HepG2 (cell line): ENCODE results near the gene ABHD3. TPM values are rescaled to one million over a fixed set of nuclear protein-coding genes. Genes with fewer than 3 reads are reported as not detected.

Experiments used
- ATAC-seq: fragments of 200-7000 bp; cut with Tn5 transposase; 3 replicates; pipeline ENCODE4 v1.9.1; 2020; ENCODE audit warnings: mild to moderate bottlenecking, moderate library complexity
- BruUV-seq: library from RNA; stranded (reverse); fragments of 400-500 nt; replicated peaks from 2 replicates; lab custom pipeline; 2021; lab: Mats Ljungman, UMichigan
- CTCF ChIA-PET: fragments of 300-600 bp; formaldehyde crosslinking; extraction: SDS; loops from one replicate; lab custom pipeline; 2021; ENCODE audit warnings: low total read pairs, inconsistent platforms, low intra/inter-chr PET ratio; lab: Yijun Ruan, JAX
- POLR2A ChIA-PET: fragments of 350-600 bp; sonication (Branson Sonifier 250); formaldehyde crosslinking; loops from one replicate; lab custom pipeline; 2020; ENCODE audit warnings: antibody characterized with exemption, inconsistent platforms; lab: Yijun Ruan, JAX
- DNase-seq: peaks from one replicate; pipeline ENCODE4 v3.0.0-alpha.2; 2015; ENCODE audit warnings: low spot score
- FAIRE-seq: peaks from 3 replicates; lab custom pipeline; 2011; peaks lifted over from hg19 to GRCh38; lab: Jason Lieb, UNC
- H2AFZ ChIP-seq: one replicate; pipeline ENCODE4 v1.6.1; 2011; ENCODE audit warnings: low read length, inconsistent platforms
- H3K27ac ChIP-seq: fragments of 300-600 bp; 3 replicates; pipeline ENCODE4 v1.8.0; 2011; ENCODE audit warnings: mixed run types, mild to moderate bottlenecking, mixed read lengths, low read length, inconsistent platforms; ENCODE audit not compliant: insufficient read depth; ENCODE audit errors: extremely low read length
- H3K27me3 ChIP-seq, 2 experiments: fragments of 200-600 bp in 1 of 2; 2 replicates in 1 of 2; 3 replicates in 1 of 2; pipeline versions ENCODE4 v1.6.0 to v1.8.0; 2011; ENCODE audit warnings: low read length in 2 of 2, mild to moderate bottlenecking in 2 of 2, moderate library complexity in 2 of 2, inconsistent platforms in 1 of 2; ENCODE audit not compliant: insufficient read depth in 2 of 2, control insufficient read depth in 1 of 2
- H3K36me3 ChIP-seq, 2 experiments: fragments of 200-600 bp in 1 of 2; replicated peaks in 1 of 2; 2 replicates in 1 of 2; 3 replicates in 1 of 2; pipeline versions ENCODE4 v1.5.1 to v1.8.0; 2011; ENCODE audit warnings: low read length in 2 of 2, inconsistent platforms in 1 of 2; ENCODE audit not compliant: insufficient read depth in 2 of 2, control insufficient read depth in 1 of 2
- H3K4me1 ChIP-seq: 2 replicates; pipeline ENCODE4 v1.5.1; 2012; ENCODE audit warnings: low read length, inconsistent platforms; ENCODE audit not compliant: insufficient read depth
- H3K4me2 ChIP-seq: 2 replicates; pipeline ENCODE4 v1.6.0; 2011; ENCODE audit warnings: low read depth, low read length, inconsistent platforms
- H3K4me3 ChIP-seq, 3 experiments: fragments of 200-600 bp in 1 of 3; sonication (generic), shearing (Covaris generic) in 1 of 3; replicated peaks in 1 of 3; 2 replicates each; pipeline ENCODE4 v1.5.1; 2011 to 2016; ENCODE audit warnings: low read length in 3 of 3, inconsistent platforms in 2 of 3, low read depth in 2 of 3, mild to moderate bottlenecking in 2 of 3, control low read depth in 1 of 3, mixed read lengths in 1 of 3; ENCODE audit not compliant: insufficient read depth in 1 of 3
- H3K79me2 ChIP-seq: one replicate; pipeline ENCODE4 v1.6.1; 2011; ENCODE audit warnings: low read length, inconsistent platforms; ENCODE audit not compliant: insufficient read depth
- H3K9ac ChIP-seq: 2 replicates; pipeline ENCODE4 v1.6.0; 2011; ENCODE audit warnings: mild to moderate bottlenecking, low read depth, low read length, inconsistent platforms; ENCODE audit not compliant: insufficient read depth
- H3K9me3 ChIP-seq: 2 replicates; pipeline ENCODE4 v1.5.1; 2012; ENCODE audit warnings: mild to moderate bottlenecking, low read length
- H4K20me1 ChIP-seq: 2 replicates; pipeline ENCODE4 v1.6.0; 2011; ENCODE audit warnings: inconsistent platforms, mild to moderate bottlenecking, low read length, moderate library complexity; ENCODE audit not compliant: insufficient read depth
- DPF2 ChIP-seq: sonication (generic); formaldehyde crosslinking; IDR thresholded peaks from 2 replicates; pipeline ENCODE4 v1.4.0; 2020; ENCODE audit warnings: mild to moderate bottlenecking, low read depth, missing genetic modification reagents, borderline replicate concordance
- MZF1 ChIP-seq: sonication (generic); formaldehyde crosslinking; IDR thresholded peaks from 2 replicates; pipeline ENCODE4 v1.8.1; 2023; ENCODE audit warnings: mild to moderate bottlenecking, missing genetic modification reagents, borderline replicate concordance
- NFE2L1 ChIP-seq: sonication (generic); formaldehyde crosslinking; IDR thresholded peaks from 2 replicates; pipeline ENCODE4 v1.4.0; 2020; ENCODE audit warnings: missing genetic modification reagents, mild to moderate bottlenecking, borderline replicate concordance
- REPIN1 ChIP-seq: sonication (generic); formaldehyde crosslinking; IDR thresholded peaks from 2 replicates; pipeline ENCODE4 v1.8.0; 2022; ENCODE audit warnings: missing genetic modification reagents, low read depth, mild to moderate bottlenecking, borderline replicate concordance
- SIX4 ChIP-seq: sonication (generic); formaldehyde crosslinking; IDR thresholded peaks from 2 replicates; pipeline ENCODE4 v1.4.0; 2020; ENCODE audit warnings: missing genetic modification reagents
- SP4 ChIP-seq: sonication (generic); formaldehyde crosslinking; IDR thresholded peaks from 2 replicates; pipeline ENCODE4 v1.8.1; 2023; ENCODE audit warnings: mild to moderate bottlenecking, missing genetic modification reagents
- SP5 ChIP-seq: IDR thresholded peaks from 2 replicates; pipeline ENCODE4 v1.6.1; 2016; ENCODE audit warnings: low read depth, borderline replicate concordance
- THYN1 ChIP-seq: sonication (generic); formaldehyde crosslinking; IDR thresholded peaks from 2 replicates; pipeline ENCODE4 v1.8.1; 2023; ENCODE audit warnings: low read depth, mild to moderate bottlenecking, moderate library complexity, missing genetic modification reagents, borderline replicate concordance
- ZFP36L2 ChIP-seq: sonication (generic); formaldehyde crosslinking; IDR thresholded peaks from 2 replicates; pipeline ENCODE4 v1.4.0; 2020; ENCODE audit warnings: missing genetic modification reagents
- ZIK1 ChIP-seq: sonication (generic); formaldehyde crosslinking; IDR thresholded peaks from 2 replicates; pipeline ENCODE4 v1.5.0; 2020; ENCODE audit warnings: mild to moderate bottlenecking, low read depth, missing genetic modification reagents, borderline replicate concordance
- ZNF552 ChIP-seq: sonication (generic); formaldehyde crosslinking; IDR thresholded peaks from 2 replicates; pipeline ENCODE4 v1.9.0; 2022; ENCODE audit warnings: missing genetic modification reagents, mild to moderate bottlenecking, borderline replicate concordance
- ZNF563 ChIP-seq: sonication (generic); formaldehyde crosslinking; IDR thresholded peaks from 2 replicates; pipeline ENCODE4 v1.8.0; 2022; ENCODE audit warnings: mild to moderate bottlenecking, moderate library complexity, missing genetic modification reagents
- ZNF598 ChIP-seq: sonication (generic); formaldehyde crosslinking; IDR thresholded peaks from 2 replicates; pipeline ENCODE4 v1.5.1; 2020; ENCODE audit warnings: mild to moderate bottlenecking, missing genetic modification reagents, borderline replicate concordance
- ZNF777 ChIP-seq: sonication (generic); formaldehyde crosslinking; IDR thresholded peaks from 2 replicates; pipeline ENCODE4 v1.4.0; 2020; ENCODE audit warnings: missing genetic modification reagents
- WGBS: methylation state at CpG from one replicate; pipeline ENCODE4 v1.1.6; 2017; ENCODE audit warnings: low lambda C conversion rate; 5-methylcytosine and 5-hydroxymethylcytosine counted together
- in situ Hi-C: cut with HindIII; loops from 2 replicates; pipeline ENCODE4 v1.10.0; 2017; ENCODE audit warnings: low pct_unique_long_range_greater_than_20kb; ENCODE audit not compliant: extremely low pct_ligation_motif_present
- intact Hi-C: fragments of 100-400 bp; cut with micrococcal nuclease; formaldehyde crosslinking; loops from one replicate; pipeline ENCODE4 v1.10.0; 2022; ENCODE audit not compliant: unreplicated experiment
- polyA plus RNA-seq, 8 experiments: library from polyadenylated mRNA; depleted of rRNA in 3 of 8; stranded (reverse) in 7 of 8; unstranded in 1 of 8; fragments of >200 nt; fragmentation: Illumina TruSeq in 4 of 8; extraction: Trizol in 4 of 8; gene quantifications; 2 replicates each; pipeline versions ENCODE4 v1.2.1 to v1.2.3, GENCODE V29; 2011 to 2016; ENCODE audit warnings: low read depth in 4 of 8, missing spikeins in 1 of 8, mixed read lengths in 1 of 8; ENCODE audit not compliant: insufficient read depth in 1 of 8
- total RNA-seq, 5 experiments: library from RNA; depleted of rRNA; stranded (reverse); fragments of >200 nt; fragmentation: Illumina TruSeq; extraction: Trizol; gene quantifications; 2 replicates each; pipeline ENCODE4 v1.2.3, GENCODE V29; 2016; ENCODE audit warnings: low read depth in 1 of 5
- TF ChIP-seq, protein P1 (sequence below): fragments of 450-650 bp; IDR thresholded peaks from 2 replicates; pipeline ENCODE4 v1.6.1; 2017
- TF ChIP-seq, protein P2 (sequence below), 2 experiments: IDR thresholded peaks; 2 replicates each; pipeline ENCODE4 v1.6.1; 2011 to 2012; ENCODE audit warnings: low read length in 2 of 2, borderline replicate concordance in 1 of 2, low read depth in 1 of 2, mild to moderate bottlenecking in 1 of 2, moderate library complexity in 1 of 2
- TF ChIP-seq, protein P3 (sequence below): conservative IDR thresholded peaks from 2 replicates; pipeline ENCODE4 v1.6.1; 2018; ENCODE audit warnings: missing genetic modification reagents

Gene ABHD3
- total and polyA plus RNA-seq, 2 of the 13 experiments (the other 11 are each of a cell fraction or from before 2014, with no cell fraction given), result 32.1 to 40.2 TPM

DNA sequence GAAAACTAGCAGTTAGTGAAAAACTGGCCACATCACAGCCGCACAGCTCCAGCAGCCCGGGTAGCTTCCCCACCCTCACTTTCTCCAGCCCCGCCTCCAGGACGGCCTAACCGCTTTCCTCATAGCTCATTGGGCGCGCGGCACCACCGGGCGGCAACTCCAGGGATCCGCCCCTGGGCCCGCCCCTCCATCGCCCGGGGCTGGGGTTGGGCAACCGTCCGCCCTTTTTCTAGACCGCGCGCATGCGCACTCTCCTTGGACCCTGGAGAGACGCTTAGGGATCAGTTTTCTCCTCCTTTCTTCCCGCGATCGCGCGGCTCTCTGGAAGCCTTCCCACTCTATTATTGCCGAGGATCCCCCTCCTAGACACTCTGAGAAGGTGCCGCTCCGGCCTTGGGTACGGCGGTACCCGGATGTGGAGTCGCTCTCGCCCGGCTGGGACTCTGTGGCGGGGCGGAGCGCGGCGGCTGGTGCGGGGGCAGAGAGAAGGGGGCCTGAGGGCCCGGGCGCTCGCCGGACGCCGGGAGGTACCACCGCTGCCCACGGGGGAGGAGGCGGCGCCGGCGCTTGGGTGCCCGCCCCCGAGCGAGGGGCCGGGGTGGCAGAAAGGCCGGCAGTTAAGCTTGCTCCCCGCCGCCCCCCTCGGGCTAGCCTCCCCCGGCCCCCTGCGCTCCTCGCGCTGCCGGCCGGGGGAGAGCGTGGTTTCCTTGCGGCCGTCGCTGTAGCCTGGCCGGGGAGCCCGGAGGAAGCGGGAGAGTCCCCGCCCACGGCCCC, 36.2 kb upstream of the ABHD3 start, which contains the start of gene MIB1:
Gene MIB1, plus strand, starts transcription at position 255 of the 774 bp plus-strand sequence. CDS start 792 bp downstream, outside the sequence.
- peak; percentile 47 for FAIRE-seq
- Histone ChIP-seq H3K4me3 (peak within 1 kb of the TSS; percentile 93 to 98 (median 94)), H3K27ac (peak within 1 kb of the TSS; percentile 97), H2AFZ (peak within 1 kb of the TSS; percentile 87), H3K4me1 (peaks cover 47% of the 10 kb centered on the region), H3K4me2 (peak within 1 kb of the TSS; percentile 94), H3K27me3 (no peaks in the 10 kb centered on the region), H3K9me3 (no peaks in the 10 kb centered on the region), H4K20me1 (peaks cover 16% of the 10 kb centered on the region), H3K79me2 (peaks cover 43% of the 10 kb centered on the region), H3K36me3 (no peaks in the 10 kb centered on the region; a peak in 1 of 5 replicates), H3K9ac (peak within 1 kb of the TSS; percentile 91)
- in situ Hi-C loops (no loop called here), intact Hi-C loops (loop anchor here (2.0 to 5.0 kb wide), 4 partner anchors 36 to 128 kb away; partner anchors contain the start of genes ABHD3 and SNRPD1)
- POLR2A ChIA-PET, result interaction anchor here (0.6 to 2.3 kb wide), 20 partner anchors 8 to 143 kb away, joined by 3 to 17 read pairs (median 4); partner anchors contain the start of genes ABHD3, ESCO1 and SNRPD1
- peak; percentile 97 for ATAC-seq
- no TSS peak for BruUV-seq
- DNase-seq, result peak; percentile 92
- CTCF ChIA-PET, result no interaction called here
- under 1% methylated on average over 28 of the region's 76 CpGs for WGBS
- TF ChIP-seq NFE2L1 (CRISPR knock-in tag) (no peak), DPF2 (no peak), SIX4 (CRISPR knock-in tag) (no peak), MZF1 (CRISPR knock-in tag) (no peak), THYN1 (no peak), SP4 (peak; percentile 92), ZNF598 (CRISPR knock-in tag) (peak; percentile 68; the same call in 1 of the 2 replicates), ZNF777 (0 out of 2 replicates have a peak, but pooled peaks have one; percentile 17), ZNF552 (CRISPR knock-in tag) (no peak), ZNF563 (CRISPR knock-in tag) (no peak), REPIN1 (CRISPR knock-in tag) (no peak), ZIK1 (CRISPR knock-in tag) (no peak), SP5 (CRISPR knock-in tag) (0 out of 2 replicates have a peak, but pooled peaks have one; percentile 47), ZFP36L2 (no peak)
- TF ChIP-seq, protein P1, sequence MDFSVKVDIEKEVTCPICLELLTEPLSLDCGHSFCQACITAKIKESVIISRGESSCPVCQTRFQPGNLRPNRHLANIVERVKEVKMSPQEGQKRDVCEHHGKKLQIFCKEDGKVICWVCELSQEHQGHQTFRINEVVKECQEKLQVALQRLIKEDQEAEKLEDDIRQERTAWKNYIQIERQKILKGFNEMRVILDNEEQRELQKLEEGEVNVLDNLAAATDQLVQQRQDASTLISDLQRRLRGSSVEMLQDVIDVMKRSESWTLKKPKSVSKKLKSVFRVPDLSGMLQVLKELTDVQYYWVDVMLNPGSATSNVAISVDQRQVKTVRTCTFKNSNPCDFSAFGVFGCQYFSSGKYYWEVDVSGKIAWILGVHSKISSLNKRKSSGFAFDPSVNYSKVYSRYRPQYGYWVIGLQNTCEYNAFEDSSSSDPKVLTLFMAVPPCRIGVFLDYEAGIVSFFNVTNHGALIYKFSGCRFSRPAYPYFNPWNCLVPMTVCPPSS, result no peak
- TF ChIP-seq, protein P2, sequence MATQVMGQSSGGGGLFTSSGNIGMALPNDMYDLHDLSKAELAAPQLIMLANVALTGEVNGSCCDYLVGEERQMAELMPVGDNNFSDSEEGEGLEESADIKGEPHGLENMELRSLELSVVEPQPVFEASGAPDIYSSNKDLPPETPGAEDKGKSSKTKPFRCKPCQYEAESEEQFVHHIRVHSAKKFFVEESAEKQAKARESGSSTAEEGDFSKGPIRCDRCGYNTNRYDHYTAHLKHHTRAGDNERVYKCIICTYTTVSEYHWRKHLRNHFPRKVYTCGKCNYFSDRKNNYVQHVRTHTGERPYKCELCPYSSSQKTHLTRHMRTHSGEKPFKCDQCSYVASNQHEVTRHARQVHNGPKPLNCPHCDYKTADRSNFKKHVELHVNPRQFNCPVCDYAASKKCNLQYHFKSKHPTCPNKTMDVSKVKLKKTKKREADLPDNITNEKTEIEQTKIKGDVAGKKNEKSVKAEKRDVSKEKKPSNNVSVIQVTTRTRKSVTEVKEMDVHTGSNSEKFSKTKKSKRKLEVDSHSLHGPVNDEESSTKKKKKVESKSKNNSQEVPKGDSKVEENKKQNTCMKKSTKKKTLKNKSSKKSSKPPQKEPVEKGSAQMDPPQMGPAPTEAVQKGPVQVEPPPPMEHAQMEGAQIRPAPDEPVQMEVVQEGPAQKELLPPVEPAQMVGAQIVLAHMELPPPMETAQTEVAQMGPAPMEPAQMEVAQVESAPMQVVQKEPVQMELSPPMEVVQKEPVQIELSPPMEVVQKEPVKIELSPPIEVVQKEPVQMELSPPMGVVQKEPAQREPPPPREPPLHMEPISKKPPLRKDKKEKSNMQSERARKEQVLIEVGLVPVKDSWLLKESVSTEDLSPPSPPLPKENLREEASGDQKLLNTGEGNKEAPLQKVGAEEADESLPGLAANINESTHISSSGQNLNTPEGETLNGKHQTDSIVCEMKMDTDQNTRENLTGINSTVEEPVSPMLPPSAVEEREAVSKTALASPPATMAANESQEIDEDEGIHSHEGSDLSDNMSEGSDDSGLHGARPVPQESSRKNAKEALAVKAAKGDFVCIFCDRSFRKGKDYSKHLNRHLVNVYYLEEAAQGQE (IDR thresholded peaks at IDR 0.05; ENCODE audit: borderline replicate concordance in 1 of 2, low read depth in 1 of 2, low read length in 2 of 2), result 0 out of 4 replicates have a peak, but pooled peaks of 1 of the 2 experiments have one; percentile 27
- TF ChIP-seq, protein P3, sequence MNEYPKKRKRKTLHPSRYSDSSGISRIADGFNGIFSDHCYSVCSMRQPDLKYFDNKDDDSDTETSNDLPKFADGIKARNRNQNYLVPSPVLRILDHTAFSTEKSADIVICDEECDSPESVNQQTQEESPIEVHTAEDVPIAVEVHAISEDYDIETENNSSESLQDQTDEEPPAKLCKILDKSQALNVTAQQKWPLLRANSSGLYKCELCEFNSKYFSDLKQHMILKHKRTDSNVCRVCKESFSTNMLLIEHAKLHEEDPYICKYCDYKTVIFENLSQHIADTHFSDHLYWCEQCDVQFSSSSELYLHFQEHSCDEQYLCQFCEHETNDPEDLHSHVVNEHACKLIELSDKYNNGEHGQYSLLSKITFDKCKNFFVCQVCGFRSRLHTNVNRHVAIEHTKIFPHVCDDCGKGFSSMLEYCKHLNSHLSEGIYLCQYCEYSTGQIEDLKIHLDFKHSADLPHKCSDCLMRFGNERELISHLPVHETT (CRISPR knock-in tag), result 0 out of 2 replicates have a peak, but pooled peaks have one; percentile 33
